Adipocyte (in vitro differentiated cells): ENCODE measurements around the gene TCF7L1.
A peak's percentile ranks its signal among the peaks of the same experiment; 100 is the strongest.

Source experiments
- DNase-seq: peaks from one replicate; pipeline ENCODE4 v3.0.0-alpha.2; 2015; ENCODE audit warnings: low read depth
- H3K27me3 ChIP-seq: replicated peaks from 2 replicates; pipeline ENCODE4 v1.7.0; 2013; ENCODE audit warnings: mild to moderate bottlenecking, low read length, moderate library complexity; ENCODE audit not compliant: control insufficient read depth, insufficient read depth
- H3K36me3 ChIP-seq: 2 replicates; pipeline ENCODE4 v1.7.0; 2013; ENCODE audit warnings: low read length, mild to moderate bottlenecking, moderate library complexity; ENCODE audit not compliant: control insufficient read depth, insufficient read depth, severe bottlenecking
- H3K4me1 ChIP-seq: 2 replicates; pipeline ENCODE4 v1.7.0; 2013; ENCODE audit warnings: mild to moderate bottlenecking, low read length, moderate library complexity; ENCODE audit not compliant: control insufficient read depth, insufficient read depth
- H3K4me3 ChIP-seq: 2 replicates; pipeline ENCODE4 v1.7.0; 2013; ENCODE audit warnings: mild to moderate bottlenecking, low read length, moderate library complexity
- H3K9ac ChIP-seq: 2 replicates; pipeline ENCODE4 v1.7.0; 2013; ENCODE audit warnings: mild to moderate bottlenecking, low read length, moderate library complexity
- H3K9me3 ChIP-seq: 2 replicates; pipeline ENCODE4 v1.7.0; 2013; ENCODE audit warnings: mild to moderate bottlenecking, low read length, moderate library complexity; ENCODE audit not compliant: control insufficient read depth

TCF7L1 gene

DNA sequence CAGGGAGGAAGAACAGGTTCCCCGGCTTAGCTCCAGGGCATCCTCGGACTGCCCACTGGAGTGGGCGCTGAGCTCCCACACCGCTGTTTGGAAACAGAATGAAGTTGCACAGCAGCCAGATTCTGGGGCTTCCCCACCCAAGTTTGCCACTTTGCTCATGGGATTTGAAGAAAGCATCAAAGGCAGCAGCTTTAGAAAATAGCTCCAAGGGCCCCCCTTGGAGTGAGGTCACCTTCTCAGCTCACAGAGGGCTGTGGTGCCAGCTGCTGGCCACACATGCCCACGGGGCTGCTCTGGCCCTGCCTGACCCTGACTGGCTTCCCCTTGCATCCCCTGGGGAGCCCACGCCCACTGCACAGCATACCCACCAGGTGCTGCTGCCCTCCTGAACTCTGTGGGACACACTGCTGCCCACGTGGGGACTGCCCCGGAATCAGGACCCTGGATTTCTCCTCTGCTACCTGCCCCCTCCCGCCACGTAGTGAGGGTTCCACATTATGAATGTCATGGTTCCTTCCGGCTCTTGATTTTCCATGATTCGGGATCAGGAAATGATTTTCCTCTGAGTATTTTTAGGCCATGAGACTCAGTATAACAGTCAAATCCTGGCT, 124.3 kb downstream of the TCF7L1 start:
- Histone ChIP-seq H3K36me3 (no peaks in the 10 kb centered on the region), H3K27me3 (no peaks in the 10 kb centered on the region), H3K9me3 (no peaks in the 10 kb centered on the region), H3K4me3 (no peak overlapping the region), H3K4me1 (peaks cover 50% of the 10 kb centered on the region), H3K9ac (peak overlapping the region; percentile 39)
- DNase-seq: peak; percentile 45

DNA sequence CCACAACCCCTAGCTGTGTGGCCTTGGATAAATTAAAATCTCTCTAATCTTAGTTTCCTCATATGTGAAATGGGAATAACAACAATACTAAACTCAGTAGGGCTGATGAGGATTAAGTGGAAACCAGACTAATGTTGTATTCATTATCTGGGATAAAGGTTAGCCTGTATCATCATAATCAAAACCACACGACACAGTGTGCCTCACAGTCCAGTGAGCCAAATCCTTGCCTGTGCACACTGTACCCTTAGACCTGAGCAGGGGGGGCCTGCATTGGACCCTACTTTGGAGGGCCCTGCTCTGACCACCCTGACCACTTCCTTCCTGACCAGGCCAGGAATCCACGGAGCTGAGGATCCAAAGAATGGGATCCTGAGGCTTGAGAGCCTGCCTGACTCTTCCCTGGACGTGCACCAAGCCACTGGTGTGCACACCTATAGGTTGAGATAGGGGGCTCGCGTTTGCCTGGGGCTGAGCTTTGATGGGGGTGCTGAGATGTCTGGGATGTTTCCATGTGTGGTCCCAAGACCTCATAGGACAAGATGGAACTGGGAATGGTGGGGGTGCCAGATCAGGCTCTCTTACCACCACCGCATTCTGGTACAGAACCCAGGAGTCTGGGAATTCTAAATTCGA, 124.9 kb downstream of the TCF7L1 start:
- peaks cover 50% of the 10 kb centered on the region for H3K4me1 ChIP-seq

DNA sequence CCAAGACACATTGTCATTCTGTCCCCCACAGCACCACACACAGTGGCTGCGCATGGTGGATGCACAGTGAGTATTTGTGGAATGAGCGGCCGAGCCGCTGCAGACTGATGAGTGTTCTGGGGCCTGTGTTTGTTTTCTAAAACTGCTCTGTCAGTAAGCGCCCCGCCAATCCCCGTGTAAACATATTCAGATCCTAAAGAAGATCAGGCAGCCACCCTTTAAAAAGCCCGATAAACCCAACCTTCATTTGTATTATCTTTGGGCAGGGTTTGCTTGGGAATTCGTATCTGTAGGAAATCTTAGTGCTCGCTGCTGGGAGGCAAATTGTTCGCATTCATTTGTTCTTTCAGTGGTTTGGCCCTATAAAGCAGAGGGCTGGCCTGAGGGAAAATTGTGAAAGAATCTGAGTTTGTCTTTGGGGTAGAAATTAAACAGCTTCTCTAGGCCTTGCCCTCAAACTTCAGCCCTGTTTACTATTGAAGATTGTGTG, 126.0 kb downstream of the TCF7L1 start:
- peak overlapping the region; percentile 55 for H3K4me3 ChIP-seq
- H3K36me3 ChIP-seq: no peaks in the 10 kb centered on the region
- peak overlapping the region; percentile 65 for H3K9ac ChIP-seq
- H3K27me3 ChIP-seq: no peaks in the 10 kb centered on the region
- peaks cover 50% of the 10 kb centered on the region for H3K4me1 ChIP-seq
- H3K9me3 ChIP-seq: no peaks in the 10 kb centered on the region
- peak; percentile 93 for DNase-seq

More for the DNA sequence above, 124.9 kb downstream of the TCF7L1 start:
- peak overlapping the region; percentile 39 for H3K9ac ChIP-seq
- peak overlapping the region; percentile 24 for H3K4me3 ChIP-seq
- H3K27me3 ChIP-seq: no peaks in the 10 kb centered on the region
- H3K36me3 ChIP-seq: no peaks in the 10 kb centered on the region
- H3K9me3 ChIP-seq: no peaks in the 10 kb centered on the region
- peak; percentile 60 for DNase-seq

DNA sequence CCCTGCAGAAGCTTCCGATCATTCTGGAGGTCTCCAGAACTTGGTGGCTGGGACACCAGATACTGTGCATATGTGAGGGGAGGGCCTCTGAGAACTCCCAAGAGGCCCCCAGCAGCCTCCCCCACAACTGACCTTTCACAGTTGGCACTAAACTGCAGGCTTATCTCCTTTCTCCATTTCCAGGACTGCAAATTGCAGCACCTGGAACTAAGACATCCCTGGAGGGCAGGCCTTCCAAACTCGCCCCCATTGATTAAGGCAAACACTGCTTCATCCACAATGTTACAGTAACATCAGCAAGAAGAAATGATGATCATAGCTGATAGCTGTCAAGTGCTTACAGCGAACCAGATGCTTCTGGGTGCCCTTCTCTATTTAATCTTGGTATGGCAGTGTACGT, 126.7 kb downstream of the TCF7L1 start:
- DNase-seq: no peak
- peaks cover 54% of the 10 kb centered on the region for H3K4me1 ChIP-seq
- no peaks in the 10 kb centered on the region for H3K9me3 ChIP-seq
- no peaks in the 10 kb centered on the region for H3K36me3 ChIP-seq
- H3K9ac ChIP-seq: peak overlapping the region; percentile 65
- no peak overlapping the region for H3K4me3 ChIP-seq
- H3K27me3 ChIP-seq: no peaks in the 10 kb centered on the region

DNA sequence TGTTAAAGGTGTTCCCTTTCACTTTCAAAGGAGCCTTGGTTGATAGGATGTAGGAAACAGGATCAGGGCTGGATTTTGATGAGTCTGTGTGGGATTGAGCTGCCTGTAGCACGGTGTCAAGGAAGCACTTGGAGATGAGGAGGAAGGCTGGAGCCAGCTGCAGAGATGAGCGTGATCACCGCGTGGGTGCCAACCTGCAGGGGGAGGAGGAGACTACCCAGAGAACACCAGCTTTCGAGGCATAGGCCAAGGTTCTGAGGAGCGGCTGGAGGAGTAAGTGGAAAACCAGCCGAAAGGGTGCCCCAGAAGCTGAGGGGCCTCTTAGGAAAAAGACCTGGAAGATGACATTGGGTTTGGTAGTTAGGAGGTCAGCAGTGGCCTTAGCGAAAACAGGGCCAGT, 130.4 kb downstream of the TCF7L1 start:
- no peaks in the 10 kb centered on the region for H3K9me3 ChIP-seq
- peaks cover 43% of the 10 kb centered on the region for H3K4me1 ChIP-seq

DNA sequence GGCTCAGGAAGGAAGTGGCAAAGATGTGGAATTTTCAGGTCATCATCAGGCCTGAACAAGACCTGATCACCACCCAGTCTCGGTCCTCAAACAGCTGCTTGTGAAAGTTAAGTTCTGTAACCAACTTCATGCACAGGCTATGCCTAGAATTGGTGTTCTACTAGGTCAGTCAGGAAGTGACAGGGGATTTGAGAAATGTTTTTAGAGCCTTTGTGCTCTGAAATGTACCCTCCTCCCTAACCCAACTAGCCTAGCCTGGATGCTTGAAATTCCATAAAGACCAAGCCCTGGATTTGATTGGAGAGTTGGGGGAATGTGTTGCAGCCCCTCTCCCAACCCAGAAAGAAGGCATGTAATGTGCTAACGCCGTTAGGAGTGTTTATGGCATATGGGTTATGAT, 131.3 kb downstream of the TCF7L1 start:
- H3K27me3 ChIP-seq: no peaks in the 10 kb centered on the region
- no peaks in the 10 kb centered on the region for H3K9me3 ChIP-seq
- H3K4me3 ChIP-seq: no peak overlapping the region
- H3K36me3 ChIP-seq: no peaks in the 10 kb centered on the region
- peak; percentile 69 for DNase-seq
- peaks cover 35% of the 10 kb centered on the region for H3K4me1 ChIP-seq
- H3K9ac ChIP-seq: no peak overlapping the region

More for the DNA sequence above, 130.4 kb downstream of the TCF7L1 start:
- H3K4me3 ChIP-seq: no peak overlapping the region
- no peaks in the 10 kb centered on the region for H3K36me3 ChIP-seq
- H3K27me3 ChIP-seq: no peaks in the 10 kb centered on the region
- no peak overlapping the region for H3K9ac ChIP-seq
- no peak for DNase-seq

DNA sequence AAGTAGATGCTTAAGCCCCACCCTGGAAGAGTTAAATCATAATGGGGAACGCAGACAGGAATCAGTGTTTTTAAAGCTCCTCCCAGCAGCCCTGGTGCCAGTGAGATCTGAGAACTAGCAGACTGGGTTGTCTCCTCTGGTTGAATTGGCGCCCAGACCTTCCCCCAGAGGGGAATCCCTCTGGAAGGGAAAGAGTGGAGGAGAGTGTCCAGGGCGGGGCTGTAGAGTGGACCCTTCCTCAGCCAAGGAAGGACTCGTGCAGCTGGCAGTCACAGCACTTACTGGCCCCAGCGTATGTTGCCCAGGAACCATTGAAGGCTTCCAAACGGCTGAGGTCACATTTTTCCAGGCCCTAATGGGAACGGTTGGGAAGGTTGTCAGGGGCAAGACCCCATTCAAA, 132.1 kb downstream of the TCF7L1 start:
- H3K36me3 ChIP-seq: no peaks in the 10 kb centered on the region
- no peaks in the 10 kb centered on the region for H3K27me3 ChIP-seq
- DNase-seq: no peak
- no peaks in the 10 kb centered on the region for H3K9me3 ChIP-seq
- H3K9ac ChIP-seq: peak overlapping the region; percentile 7
- H3K4me3 ChIP-seq: no peak overlapping the region
- H3K4me1 ChIP-seq: peaks cover 27% of the 10 kb centered on the region

DNA sequence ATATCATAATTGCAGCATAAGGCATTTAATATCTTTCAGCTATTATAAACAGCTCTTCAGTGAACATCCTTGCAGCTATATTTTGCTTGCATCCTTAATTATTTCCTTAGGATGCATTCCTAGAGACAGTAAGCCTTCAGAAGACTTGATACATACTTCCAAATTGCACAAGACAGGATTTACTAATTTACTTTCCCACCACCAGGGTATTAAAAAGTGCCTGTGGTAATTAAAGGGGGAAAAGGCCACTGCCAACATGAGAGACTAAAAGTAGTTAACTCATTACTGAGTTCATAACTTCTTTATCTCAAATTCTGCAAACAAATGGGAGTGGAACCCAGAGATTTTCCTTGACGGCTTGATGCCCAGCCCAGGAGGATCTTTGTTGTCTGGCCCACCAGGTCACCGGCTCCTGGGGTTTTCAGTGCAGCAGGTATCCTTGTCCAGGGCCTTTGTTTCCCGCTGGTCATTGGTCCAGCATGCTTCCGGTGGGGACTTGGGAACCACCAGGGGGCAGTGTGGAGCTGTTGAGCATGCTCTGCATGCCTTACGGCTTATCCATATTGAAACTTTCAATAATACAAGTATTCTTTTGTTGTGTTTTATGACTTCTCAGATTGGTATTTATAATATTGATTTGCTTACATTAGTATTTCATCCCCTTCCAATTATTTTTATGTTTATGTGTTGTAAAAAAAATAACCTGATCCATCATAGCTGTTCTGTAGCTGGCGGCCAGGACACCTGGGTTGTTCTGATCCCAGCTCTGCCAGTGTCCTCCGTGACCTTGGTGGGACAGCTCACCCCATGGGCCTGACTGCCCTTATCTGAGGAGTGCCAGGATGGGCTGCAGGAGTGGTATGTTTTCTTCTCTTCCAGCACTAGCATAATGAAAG, 133.2 kb downstream of the TCF7L1 start:
- H3K4me3 ChIP-seq: no peak overlapping the region

DNA sequence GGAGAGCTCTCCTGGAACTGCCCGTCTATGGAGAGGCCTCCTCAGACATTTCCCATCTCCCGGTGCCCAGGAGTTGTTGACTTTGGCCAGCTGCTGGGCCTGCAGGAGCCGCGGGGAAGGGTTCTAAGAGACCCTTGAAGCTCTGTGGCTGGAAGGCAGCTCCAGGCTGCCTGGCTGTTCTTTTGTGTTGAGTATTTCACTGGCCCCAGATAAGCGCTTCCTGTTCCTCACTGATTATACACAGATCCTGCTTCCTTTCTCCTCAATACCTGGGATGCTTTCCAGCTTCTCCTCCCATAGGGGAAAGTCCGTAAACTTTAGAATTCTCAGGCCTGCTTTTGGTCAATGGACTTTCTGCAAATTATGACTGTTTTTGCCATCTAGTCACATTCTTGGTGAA, 136.8 kb downstream of the TCF7L1 start:
- Histone ChIP-seq H3K9ac (peak overlapping the region; percentile 49), H3K4me1 (peaks cover 17% of the 10 kb centered on the region), H3K4me3 (no peak overlapping the region), H3K36me3 (no peaks in the 10 kb centered on the region), H3K9me3 (no peaks in the 10 kb centered on the region), H3K27me3 (no peaks in the 10 kb centered on the region)
- DNase-seq: no peak

More for the DNA sequence above, 133.2 kb downstream of the TCF7L1 start:
- Histone ChIP-seq H3K9me3 (no peaks in the 10 kb centered on the region), H3K27me3 (no peaks in the 10 kb centered on the region), H3K36me3 (no peaks in the 10 kb centered on the region), H3K9ac (no peak overlapping the region), H3K4me1 (peaks cover 22% of the 10 kb centered on the region)
- peak; percentile 61 for DNase-seq

DNA sequence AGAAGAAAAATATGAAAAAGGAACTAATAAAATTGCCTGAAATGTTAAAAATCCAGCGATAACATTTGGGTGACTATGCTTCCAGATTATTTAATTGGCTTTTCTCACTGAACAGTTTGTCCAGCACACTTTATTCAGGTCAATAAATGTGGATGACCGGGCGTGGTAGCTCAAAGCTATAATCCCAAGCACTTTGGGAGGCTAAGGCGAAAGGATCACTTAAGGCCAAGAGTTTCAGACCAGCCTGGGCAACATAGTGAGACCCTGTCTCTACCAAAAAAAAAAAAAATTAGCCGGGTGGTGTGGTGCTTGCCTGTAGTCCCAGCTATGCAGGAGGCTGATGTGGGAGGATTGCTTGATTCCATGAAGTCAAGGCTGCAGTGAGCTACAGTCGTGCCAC, 139.2 kb downstream of the TCF7L1 start:
- no peak for DNase-seq
- Histone ChIP-seq H3K9ac (no peak overlapping the region), H3K36me3 (no peaks in the 10 kb centered on the region), H3K4me1 (peaks cover 16% of the 10 kb centered on the region), H3K4me3 (no peak overlapping the region), H3K9me3 (no peaks in the 10 kb centered on the region), H3K27me3 (no peaks in the 10 kb centered on the region)
